ENCODE results near the gene PLXNB2.
"Not testable (repeated sequence)": the region's sequence is repeated elsewhere in the genome, so short reads cannot be mapped to it uniquely, and the experiment has no call there.

The PLXNB2 gene

GRCh38 chr22:50326225-50326955 lies 18.9 kb upstream of the PLXNB2 start:
- no peak for DNase-seq

GRCh38 chr22:50325444-50326224 lies 18.2 kb upstream of the PLXNB2 start:
- DNase-seq = no peak

GRCh38 chr22:50323900-50324299 lies 16.5 kb upstream of the PLXNB2 start:
- no peak for DNase-seq

- not testable (repeated sequence) for DNase-seq
These were observed 15.1 kb upstream of the PLXNB2 start for GRCh38 chr22:50322382-50323104.

- DNase-seq = no peak
These were observed 13.4 kb upstream of the PLXNB2 start for GRCh38 chr22:50320671-50321325.

GRCh38 chr22:50320116-50320515 lies 12.7 kb upstream of the PLXNB2 start:
- no peak for DNase-seq

- DNase-seq = no peak
These were observed 12.1 kb upstream of the PLXNB2 start for GRCh38 chr22:50319503-50319951.

- DNase-seq = no peak
These were observed 11.4 kb upstream of the PLXNB2 start for GRCh38 chr22:50318698-50319411.

- DNase-seq = no peak
These were observed 10.9 kb upstream of the PLXNB2 start for GRCh38 chr22:50318356-50318697.

GRCh38 chr22:50317674-50318073 lies 10.2 kb upstream of the PLXNB2 start:
- no peak for DNase-seq

GRCh38 chr22:50317178-50317577 lies 9.7 kb upstream of the PLXNB2 start:
- no peak for DNase-seq

- DNase-seq = no peak
These were observed 8.9 kb upstream of the PLXNB2 start for GRCh38 chr22:50316114-50317065.

GRCh38 chr22:50315289-50316113 lies 8.1 kb upstream of the PLXNB2 start:
- no peak for DNase-seq

- no peak for DNase-seq
These were observed 7.2 kb upstream of the PLXNB2 start for GRCh38 chr22:50314455-50315288.

- DNase-seq = no peak
These were observed 6.6 kb upstream of the PLXNB2 start for GRCh38 chr22:50314081-50314454.

- no peak for DNase-seq
These were observed 6.2 kb upstream of the PLXNB2 start for GRCh38 chr22:50313600-50313999.

GRCh38 chr22:50313021-50313420 lies 5.6 kb upstream of the PLXNB2 start:
- no peak for DNase-seq

- DNase-seq = no peak
These were observed 4.9 kb upstream of the PLXNB2 start for GRCh38 chr22:50312371-50312770.

- DNase-seq = no peak
These were observed 4.3 kb upstream of the PLXNB2 start for GRCh38 chr22:50311606-50312351.
